Stimulated activated CD4-positive, alpha-beta T cell treated with anti-CD3 and anti-CD28 coated beads, Interleukin-12 subunit alpha, Interleukin-12 subunit beta, amount 100 ng/mL, for 4 hours (primary cell): ENCODE data around the gene IGFBP4.
"Not testable (repeated sequence)": the region's sequence is repeated elsewhere in the genome, so short reads cannot be mapped to it uniquely, and the experiment has no call there.

Experiments used
- DNase-seq: peaks from one replicate; pipeline ENCODE4 v3.0.0-alpha.2; 2020

Gene IGFBP4

GRCh38 chr17:40443196-40443987 is at the start of gene IGFBP4:
TSS of gene IGFBP4 (plus strand) at chr17:40443450. CDS start at chr17:40443736, 286 bp downstream.
- DNase-seq, result peak; percentile 68

- DNase-seq, result no peak
These were observed 44.1 kb upstream of the IGFBP4 start for GRCh38 chr17:40399185-40399584.

GRCh38 chr17:40402668-40403067 is 40.6 kb upstream of the IGFBP4 start:
- DNase-seq, result no peak

GRCh38 chr17:40404003-40404402 is 39.2 kb upstream of the IGFBP4 start:
- DNase-seq, result no peak

GRCh38 chr17:40407460-40407859 is 35.8 kb upstream of the IGFBP4 start:
- no peak for DNase-seq

GRCh38 chr17:40409540-40409939 is 33.7 kb upstream of the IGFBP4 start:
- not testable (repeated sequence) for DNase-seq

- DNase-seq, result no peak
These were observed 33.2 kb upstream of the IGFBP4 start for GRCh38 chr17:40410082-40410481.

- DNase-seq, result no peak
These were observed 31.4 kb upstream of the IGFBP4 start for GRCh38 chr17:40411821-40412220.

- DNase-seq, result no peak
These were observed 30.4 kb upstream of the IGFBP4 start for GRCh38 chr17:40412880-40413279.

GRCh38 chr17:40414312-40414711 is 28.9 kb upstream of the IGFBP4 start:
- not testable (repeated sequence) for DNase-seq

GRCh38 chr17:40415390-40415789 is 27.9 kb upstream of the IGFBP4 start:
- no peak for DNase-seq

GRCh38 chr17:40416671-40417070 is 26.6 kb upstream of the IGFBP4 start:
- DNase-seq, result no peak

GRCh38 chr17:40417258-40417608 is 26.0 kb upstream of the IGFBP4 start:
- no peak for DNase-seq

GRCh38 chr17:40417609-40418427 is 25.4 kb upstream of the IGFBP4 start, which contains the start of gene TOP2A:
TSS of gene TOP2A (minus strand) at chr17:40417896. CDS start at chr17:40417791, 105 bp downstream.
- DNase-seq, result peak; percentile 82

GRCh38 chr17:40418428-40418706 is 24.9 kb upstream of the IGFBP4 start:
- DNase-seq, result peak; percentile 14

- DNase-seq, result no peak
These were observed 23.5 kb upstream of the IGFBP4 start for GRCh38 chr17:40419559-40420331.

- DNase-seq, result no peak
These were observed 20.1 kb upstream of the IGFBP4 start for GRCh38 chr17:40422990-40423633.

GRCh38 chr17:40425741-40426140 is 17.5 kb upstream of the IGFBP4 start:
- no peak for DNase-seq

GRCh38 chr17:40427002-40427491 is 16.2 kb upstream of the IGFBP4 start:
- DNase-seq, result no peak

- DNase-seq, result no peak
These were observed 12.7 kb upstream of the IGFBP4 start for GRCh38 chr17:40430272-40431230.

- no peak for DNase-seq
These were observed 12.0 kb upstream of the IGFBP4 start for GRCh38 chr17:40431231-40431602.
